HCT116 (cell line): ENCODE data around the gene SOS1.

Source experiments
- POLR2A ChIP-seq: IDR thresholded peaks from 2 replicates; pipeline ENCODE4 v1.7.0; 2011; ENCODE audit warnings: borderline replicate concordance; ENCODE audit not compliant: insufficient read depth, insufficient read length; ENCODE audit errors: extremely low read depth
- TF ChIP-seq, protein P1 (sequence below), 3 experiments: fragments of 200-600 bp in 1 of 3; sonication (generic) in 1 of 3; IDR thresholded peaks in 2 of 3; conservative IDR thresholded peaks in 1 of 3; 2 replicates each; pipeline ENCODE4 v1.5.1; 2012 to 2017; ENCODE audit warnings: low read depth in 2 of 3, low read length in 2 of 3, antibody characterized with exemption in 1 of 3, borderline replicate concordance in 1 of 3, control low read depth in 1 of 3, mild to moderate bottlenecking in 1 of 3, mixed read lengths in 1 of 3, mixed run types in 1 of 3, moderate library complexity in 1 of 3; ENCODE audit not compliant: insufficient read depth in 1 of 3

DNA sequence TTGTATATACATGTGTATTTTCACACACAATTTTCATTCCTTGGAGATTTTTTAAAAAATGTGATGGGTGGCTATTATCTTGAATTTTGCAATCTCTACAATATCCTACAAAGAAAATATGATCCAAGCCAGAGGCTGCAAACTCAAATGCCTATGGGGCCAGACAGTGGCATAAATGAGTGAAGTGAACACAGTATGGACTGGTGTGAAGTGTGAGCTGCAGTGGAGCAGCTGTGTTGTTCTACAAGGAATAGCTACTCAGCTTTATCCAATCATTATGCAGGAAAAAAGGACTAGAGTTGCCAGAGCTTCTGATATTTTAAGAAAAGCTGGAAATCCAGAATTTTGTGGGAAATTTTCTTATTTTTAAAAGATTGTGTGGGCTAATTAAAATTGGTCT is 169.1 kb downstream of the SOS1 start:
- no peak for TF ChIP-seq POLR2A
- TF ChIP-seq, protein P1, sequence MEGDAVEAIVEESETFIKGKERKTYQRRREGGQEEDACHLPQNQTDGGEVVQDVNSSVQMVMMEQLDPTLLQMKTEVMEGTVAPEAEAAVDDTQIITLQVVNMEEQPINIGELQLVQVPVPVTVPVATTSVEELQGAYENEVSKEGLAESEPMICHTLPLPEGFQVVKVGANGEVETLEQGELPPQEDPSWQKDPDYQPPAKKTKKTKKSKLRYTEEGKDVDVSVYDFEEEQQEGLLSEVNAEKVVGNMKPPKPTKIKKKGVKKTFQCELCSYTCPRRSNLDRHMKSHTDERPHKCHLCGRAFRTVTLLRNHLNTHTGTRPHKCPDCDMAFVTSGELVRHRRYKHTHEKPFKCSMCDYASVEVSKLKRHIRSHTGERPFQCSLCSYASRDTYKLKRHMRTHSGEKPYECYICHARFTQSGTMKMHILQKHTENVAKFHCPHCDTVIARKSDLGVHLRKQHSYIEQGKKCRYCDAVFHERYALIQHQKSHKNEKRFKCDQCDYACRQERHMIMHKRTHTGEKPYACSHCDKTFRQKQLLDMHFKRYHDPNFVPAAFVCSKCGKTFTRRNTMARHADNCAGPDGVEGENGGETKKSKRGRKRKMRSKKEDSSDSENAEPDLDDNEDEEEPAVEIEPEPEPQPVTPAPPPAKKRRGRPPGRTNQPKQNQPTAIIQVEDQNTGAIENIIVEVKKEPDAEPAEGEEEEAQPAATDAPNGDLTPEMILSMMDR (IDR thresholded peaks at IDR 0.05 in 2 of 3, conservative IDR thresholded peaks at IDR 0.05 in 1 of 3; ENCODE audit: borderline replicate concordance in 1 of 3, insufficient read depth in 1 of 3, low read depth in 2 of 3, low read length in 2 of 3): no peak
